DMS 273 (cell line): Measurements from ENCODE around the gene SLC34A3.

ENCODE experiments used
- DNase-seq: peaks from one replicate; lab custom pipeline; 2025; ENCODE audit not compliant: unreplicated experiment; lab: John Stamatoyannopoulos, UW

Gene SLC34A3

DNA sequence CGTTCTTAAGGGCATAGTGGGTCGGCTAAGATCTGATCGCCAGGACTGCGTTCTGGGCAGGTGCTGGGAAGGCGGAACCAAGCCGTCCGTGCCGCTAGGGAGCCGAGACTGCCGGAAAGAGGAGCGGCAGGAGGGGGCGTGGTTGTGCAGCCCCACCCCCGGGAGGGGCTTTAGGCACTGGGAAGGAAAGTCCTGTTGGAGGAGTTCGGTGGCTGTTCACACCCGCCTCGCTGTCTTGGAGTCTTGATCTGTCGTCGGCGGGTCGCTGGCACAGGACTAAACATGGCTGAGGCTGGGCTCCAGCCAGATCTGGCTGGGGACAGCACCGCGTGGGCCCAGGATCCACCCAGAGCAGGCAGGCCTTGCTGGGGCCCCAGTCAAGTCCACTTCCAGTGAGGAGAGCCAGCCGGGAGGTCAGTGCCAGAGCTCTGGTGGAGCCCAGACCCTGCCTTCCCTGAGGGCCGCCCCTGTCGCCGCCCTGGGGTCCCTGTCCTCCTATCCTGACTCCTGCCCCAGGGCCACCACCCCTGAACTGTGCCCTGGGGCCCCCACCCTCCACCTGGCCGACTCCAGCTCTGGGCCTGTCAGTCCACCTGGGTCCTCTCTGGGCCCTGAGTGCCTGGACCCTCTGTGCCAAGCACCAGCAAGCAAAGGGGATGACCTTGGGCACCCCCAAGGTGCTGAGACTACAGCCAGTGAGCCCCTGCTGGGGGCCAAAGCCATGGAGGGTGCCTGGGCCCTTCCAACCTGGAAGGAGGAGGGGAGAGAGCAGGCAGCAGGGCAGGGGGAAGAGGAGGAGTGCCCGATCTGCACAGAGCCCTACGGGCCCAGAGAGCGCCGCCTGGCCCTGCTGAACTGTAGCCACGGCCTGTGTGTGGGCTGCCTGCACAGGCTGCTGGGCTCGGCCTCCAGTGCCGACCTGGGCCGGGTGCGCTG lies 13.2 kb upstream of the SLC34A3 start:
- DNase-seq, result peak; percentile 84

DNA sequence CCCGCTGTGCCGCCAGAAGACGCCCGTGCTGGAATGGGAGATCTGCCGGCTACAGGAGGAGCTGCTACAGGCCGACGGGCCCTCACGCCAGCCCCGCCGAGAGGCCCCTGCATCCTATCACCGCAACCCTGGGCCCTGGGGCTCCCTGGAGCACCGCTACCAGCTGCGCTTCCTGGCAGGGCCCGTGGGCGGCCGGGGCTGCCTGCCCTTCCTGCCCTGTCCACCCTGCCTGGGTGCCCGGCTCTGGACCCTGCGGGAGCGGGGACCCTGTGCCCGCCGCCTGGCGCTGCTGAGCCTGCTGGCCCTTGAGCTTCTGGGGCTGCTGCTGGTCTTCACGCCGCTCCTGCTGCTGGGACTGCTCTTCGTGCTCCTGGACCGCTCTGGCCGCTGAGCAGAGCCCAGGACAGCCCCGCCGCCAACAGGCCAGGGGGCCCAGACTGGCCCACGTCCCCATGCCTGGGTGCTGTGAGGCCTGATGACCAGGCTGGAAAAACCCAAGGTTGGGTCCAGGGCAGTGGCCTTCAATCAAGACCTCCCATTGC lies 12.4 kb upstream of the SLC34A3 start:
- DNase-seq, result no peak

DNA sequence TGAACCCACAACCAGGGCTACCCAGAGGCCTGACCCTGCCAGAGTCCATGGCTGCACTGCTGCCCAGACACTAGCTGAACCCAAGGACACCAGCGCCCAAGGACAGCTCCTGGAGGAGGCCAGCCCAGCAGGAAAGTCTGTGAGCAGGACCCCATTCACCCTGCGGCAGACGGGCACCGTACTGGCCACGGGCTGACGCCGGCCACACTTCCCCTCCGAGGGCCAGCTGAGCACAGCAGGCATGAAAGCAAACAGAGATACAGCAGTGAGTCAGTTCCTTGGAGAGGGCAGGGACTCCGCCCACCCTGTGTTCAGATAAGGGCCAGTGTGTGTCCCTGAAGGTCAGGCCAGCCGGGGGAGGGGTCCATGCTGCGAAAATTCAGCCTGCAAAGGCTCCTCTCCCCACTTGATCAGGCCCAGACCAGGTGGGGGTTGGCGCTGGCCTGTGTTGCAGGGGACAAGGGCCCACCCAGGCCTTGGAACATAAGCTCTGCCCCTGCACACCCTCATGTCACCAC lies 11.9 kb upstream of the SLC34A3 start:
- DNase-seq, result no peak

DNA sequence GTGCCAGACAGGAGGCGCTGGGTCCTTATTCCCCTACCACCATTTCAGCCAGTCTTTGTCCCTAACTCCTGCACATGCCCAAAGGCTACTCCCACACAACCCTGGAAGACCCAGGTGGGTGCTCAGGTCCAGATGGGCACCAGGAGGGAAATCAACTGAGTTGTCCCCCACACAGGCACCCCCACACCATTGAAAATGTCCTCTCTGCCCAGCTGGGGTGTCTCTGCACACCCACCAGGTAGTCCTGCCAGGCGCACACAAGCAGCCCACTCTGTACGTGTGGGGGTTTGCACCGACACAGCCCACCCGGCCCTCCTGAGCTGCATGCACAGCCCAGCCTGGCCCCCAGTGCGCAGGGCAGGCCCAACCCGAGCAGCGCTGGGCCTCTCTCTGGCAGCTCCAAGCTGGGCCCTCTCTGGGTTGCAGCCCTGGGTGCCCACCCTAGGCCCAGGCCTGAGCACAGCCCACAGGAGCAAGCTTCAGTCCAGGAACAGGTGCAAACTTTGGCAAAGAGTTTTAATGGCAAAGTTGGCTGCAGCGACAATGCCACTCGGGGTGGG lies 10.9 kb upstream of the SLC34A3 start:
- no peak for DNase-seq

DNA sequence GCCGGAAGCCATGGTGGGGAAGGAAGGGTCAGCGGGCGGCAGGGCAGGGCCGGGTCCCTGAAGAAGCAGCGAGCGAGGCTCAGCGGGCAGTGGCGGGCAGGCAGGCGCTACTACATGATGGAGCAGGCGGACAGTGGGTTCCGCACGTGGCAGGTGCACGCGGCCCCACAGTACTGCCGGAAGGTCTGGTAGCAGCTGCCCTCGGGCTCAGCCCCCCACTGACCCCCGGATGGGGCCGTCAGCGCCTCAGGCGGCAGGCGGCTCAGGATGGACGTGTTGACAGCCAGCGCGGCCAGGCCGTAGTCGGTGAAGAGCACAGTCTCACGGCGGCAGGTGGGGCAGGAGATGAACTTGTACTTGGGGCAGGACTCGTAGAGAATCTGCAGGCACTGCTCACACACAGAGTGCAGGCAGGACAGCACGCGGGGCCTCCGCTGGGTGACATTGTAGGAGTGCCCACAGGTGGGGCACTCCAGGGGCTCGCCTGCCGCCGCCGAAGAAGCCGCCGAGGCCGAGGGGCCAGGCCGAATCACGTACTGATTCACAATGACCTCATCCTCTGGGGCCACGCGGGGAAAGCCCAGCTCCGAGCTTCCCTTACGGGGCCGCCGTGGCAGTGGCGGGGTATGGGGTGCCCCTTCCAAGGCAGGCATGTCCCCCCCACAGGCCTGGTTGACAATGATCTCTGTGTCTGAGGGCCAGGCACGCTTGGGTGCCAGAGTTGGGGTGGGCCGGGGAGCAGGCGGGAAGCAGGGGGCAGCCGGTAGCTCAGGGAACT lies 10.2 kb upstream of the SLC34A3 start:
- DNase-seq, result no peak

DNA sequence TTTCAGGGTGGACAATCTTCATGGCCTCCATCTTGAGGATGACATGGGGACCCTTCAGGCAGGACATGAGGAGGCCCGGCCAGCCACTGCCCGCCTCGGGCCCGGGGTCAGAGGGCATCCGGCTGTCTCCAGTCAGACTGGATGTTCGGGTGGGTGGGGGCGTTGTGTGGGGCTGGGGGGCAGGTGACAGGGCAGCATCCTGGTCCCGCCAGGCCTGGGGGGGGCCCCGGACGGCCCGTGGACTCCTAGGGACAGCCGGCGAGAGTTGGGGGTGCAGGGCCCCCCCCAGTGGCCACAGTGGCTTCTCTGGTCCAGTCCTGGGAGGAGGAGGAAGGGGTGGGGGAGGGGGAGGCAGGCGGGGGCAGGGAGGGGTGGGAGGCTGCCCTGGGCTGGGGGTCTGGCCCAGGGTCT lies 9.6 kb upstream of the SLC34A3 start:
- DNase-seq, result no peak

DNA sequence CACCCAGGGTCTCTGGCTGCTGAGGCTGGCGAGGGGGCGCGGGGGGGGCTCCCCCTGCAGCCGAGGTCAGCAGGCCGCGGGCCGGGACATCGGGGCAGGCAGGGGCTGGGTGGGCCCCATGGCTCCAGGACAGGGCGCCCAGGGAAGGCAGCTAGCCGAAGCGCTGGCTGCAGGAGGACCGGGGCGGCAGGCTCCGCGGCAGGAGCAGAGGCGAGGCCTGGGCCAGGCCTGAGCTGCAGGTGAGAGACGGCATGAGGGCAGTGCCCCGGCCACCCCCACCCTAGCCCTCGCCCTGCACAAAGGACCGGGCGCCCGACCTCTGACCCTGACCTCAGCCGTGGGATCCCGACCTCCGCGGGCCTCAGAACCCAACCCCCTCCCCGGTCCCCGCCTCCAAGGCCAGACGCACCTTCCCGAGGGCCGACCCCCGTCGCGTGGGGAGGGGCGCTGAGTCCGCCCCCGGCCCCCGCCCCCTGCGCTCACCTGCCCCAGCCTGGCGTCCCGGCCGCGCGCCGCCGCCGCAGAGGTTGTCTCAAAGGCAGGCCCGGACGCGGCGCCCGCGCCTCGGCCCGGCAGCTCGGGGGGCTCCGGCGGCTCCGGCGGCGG lies 9.1 kb upstream of the SLC34A3 start:
- DNase-seq, result no peak

DNA sequence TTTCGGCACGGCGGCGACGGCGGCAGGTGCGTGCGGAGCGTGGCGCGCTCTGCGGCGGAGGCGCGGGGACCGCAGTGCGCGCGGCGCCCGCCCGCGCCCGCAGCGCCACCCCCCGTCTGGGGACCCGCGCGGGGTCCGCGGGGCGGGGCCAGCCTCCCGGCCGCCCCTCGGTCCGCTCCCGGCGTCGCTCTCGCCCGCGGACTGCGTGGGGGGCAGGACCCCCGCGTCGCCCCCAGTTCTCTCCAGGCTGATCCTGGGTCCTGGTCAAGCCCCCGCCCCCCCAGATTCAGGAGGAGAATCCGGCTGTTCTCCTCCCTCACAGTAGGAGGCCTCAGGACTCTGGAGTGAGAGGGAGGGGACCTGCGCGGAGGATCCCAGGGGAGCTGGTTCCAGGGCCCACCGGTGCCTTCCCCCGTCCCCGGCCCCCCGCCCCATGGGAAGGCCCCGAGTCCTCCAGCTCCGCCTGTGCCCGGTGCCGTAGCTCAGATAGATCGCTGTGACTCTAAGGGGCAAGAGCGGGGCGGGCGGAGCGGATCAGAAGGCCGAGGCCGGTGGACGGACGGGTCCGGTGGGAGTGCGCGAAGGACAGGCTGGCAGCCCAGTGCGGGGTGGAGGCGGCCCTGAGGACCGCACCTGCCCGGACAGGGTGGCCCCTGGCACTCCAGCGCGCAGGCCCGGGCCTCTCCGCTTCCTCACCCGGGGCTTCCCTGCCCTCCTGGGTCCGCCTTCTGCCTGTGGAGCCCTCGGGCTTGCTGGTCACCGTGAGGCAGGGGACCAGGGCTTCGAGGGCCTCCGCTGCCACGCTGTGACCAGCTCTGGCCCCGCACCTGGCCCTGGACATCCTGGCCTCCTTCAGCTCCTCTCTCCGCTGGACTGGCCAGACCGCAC lies 8.3 kb upstream of the SLC34A3 start, which contains the start of gene RNF208:
TSS of gene RNF208 (minus strand) at position 51 of the 888 bp plus-strand sequence. CDS start 1,028 bp downstream, outside the sequence.
- no peak for DNase-seq

DNA sequence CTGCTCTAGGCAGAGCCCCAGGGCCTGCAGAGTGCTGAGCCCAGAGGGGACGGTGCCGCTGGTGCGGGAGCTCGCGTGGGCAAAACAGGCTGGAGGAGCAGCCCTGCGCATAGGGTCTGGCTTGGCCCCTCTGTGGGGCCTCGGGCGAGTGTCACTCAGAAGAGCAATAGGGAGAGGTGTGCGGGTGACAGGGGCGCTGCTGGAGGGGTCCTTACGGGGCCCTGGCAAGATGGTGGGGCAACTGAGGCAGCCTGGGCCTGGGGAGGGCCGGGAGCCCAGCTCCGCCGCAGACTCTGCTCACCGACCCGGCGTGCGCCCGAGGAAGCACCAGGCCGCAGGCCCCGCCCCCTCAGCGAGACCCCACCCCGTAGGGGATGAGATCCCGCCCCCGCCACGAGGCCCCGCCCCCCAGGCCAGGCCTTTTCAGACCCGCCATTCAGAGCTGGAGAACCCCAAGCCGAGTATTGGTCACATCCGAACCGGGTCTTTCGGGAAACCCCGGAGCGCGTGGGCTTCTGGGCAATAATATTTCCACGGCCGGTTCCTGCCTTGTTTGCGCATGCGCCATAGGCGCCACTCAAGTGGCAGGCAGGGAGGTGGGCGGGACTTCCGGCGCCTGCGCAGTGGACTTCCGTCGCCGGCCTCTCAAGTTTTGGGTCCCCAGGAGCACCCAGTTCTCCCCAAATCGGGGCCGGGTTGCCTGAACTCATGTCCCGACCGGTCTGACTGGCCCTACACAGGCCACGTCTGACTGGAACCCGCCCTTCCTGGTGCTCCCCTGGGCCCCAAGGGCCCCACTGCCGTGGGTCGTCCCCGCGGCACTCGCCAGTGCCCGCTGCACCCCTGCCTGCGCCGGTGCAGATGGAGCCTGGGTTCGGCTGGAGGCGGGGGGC lies 7.4 kb upstream of the SLC34A3 start:
- peak; percentile 98 for DNase-seq

DNA sequence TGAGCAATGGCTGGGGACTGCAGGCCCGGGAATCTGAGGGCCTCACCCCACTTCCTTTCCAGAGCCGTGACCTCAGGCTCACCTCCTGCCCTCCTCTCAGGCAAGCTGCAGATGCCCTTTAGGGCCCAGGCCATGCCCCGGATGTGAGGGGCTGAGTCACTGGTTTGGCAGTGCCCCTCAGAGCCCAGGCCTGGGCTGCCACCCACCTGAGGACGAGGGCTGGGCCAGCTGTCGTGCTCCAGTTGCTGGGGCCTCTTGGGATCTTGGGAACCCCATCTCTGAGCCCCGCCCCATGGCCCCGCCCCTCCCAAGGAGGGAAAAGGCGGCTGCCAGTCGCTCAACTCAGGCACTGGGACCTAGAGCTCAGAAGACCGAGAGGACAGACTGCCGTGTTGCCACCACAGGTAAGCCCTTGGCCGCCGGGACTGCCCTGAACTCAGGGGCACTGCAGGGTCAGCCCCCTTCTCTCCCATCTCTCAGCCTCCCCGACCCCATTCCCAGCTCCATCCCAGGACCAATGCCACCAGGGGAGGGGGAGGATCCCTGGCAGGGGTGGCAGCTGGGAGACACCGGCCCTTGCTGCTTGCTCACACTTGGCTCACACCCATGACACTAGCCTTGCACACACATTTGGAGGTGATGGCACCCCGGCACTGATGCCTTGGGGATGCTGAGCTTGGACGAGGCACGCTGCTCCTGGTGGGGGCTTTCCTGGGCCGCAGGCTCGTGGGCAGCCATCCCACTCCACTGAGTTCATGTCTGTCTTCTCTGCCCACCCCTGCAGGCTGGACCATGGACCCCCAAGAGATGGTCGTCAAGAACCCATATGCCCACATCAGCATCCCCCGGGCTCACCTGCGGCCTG lies 5.6 kb upstream of the SLC34A3 start, which contains the start of gene CYSRT1:
TSS of gene CYSRT1 (plus strand) at position 345 of the 865 bp plus-strand sequence. CDS start at position 793, 448 bp downstream.
- no peak for DNase-seq

DNA sequence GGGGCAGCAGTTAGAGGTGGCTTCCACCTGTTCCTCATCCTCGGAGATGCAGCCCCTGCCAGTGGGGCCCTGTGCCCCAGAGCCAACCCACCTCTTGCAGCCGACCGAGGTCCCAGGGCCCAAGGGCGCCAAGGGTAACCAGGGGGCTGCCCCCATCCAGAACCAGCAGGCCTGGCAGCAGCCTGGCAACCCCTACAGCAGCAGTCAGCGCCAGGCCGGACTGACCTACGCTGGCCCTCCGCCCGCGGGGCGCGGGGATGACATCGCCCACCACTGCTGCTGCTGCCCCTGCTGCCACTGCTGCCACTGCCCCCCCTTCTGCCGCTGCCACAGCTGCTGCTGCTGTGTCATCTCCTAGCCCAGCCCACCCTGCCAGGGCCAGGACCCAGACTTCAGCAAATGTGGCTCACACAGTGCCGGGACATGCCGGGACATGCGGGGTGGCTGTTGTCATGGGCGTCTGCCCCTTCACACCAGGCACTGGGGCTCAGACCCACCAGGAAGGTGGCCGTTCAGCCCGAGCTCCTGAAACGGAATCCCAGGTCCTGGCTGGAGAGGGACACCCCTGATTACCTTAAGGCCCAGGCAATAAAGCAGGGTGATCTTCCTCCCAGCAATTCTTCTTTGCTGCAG lies 4.9 kb upstream of the SLC34A3 start:
- no peak for DNase-seq

DNA sequence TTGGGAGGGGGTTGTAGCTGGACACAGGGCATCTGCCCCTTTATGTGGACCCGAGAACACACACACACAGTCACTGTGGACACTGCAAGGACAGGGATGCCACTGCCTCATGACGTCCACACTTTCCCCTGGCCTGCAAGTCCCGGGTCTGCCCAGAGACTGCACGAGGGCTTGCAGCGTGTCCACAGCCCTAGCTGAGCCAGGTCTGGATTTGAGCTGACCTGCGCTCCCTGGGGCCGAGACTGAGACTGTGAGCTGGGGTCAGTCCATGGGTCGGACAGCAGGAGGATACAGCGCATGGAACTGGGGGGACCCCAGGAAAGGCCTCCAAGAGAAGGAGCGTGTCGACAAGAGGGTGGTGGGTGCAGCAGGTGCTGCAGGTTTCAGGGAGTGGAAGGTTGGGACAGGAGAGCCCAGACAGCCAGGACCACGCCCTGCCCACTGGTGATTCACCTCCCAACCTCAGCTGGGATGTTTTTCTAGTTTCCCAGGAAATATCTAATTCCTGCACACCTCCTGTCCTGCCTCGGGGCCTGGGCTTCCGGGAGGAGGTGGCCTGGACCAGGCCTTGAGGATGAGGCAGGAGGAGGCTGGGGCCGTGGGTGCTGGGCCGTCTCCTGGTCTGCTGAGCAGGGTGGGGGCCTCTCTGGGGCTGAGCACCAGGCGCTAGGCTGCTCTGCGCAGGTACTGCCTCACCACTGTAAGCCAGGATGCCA lies 4.2 kb upstream of the SLC34A3 start:
- no peak for DNase-seq

DNA sequence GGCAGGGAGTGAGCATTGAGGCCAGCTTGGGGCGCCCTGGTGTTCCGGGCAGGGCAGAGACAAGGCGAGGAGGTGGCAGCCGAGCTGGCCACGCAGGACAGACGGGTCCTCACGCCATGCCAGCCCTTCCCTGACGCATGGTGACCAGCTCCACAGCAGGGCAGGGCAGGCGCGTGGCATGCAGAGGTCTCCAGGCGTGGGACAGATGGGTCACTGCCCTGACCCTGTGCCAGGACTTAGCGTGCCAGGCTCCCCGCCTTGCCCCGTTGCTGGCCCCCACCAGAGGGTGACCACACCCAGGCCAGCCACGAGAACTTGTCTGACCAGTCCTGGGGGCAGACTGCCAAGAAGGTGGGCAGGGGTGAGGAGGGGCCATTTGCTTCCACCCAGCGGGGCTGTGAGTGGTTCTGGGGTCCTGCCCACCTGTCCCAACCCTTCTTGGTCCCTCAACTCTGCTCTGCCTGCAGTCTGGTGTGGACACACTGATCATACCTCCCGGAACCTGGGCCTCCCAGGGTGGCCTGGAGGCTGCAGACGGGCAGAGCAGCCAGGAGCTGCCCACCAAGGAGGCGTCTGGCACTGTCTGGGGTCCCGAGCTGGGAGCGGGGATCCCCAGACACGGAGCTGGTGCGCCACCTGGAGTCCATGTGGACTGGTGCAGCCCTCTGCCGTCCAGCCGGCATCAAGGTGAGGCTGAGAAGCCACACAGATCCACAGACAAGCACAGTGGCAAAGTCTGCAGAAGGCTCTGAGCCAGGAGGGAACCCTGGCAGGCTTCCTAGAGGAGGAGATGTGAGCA lies 3.4 kb upstream of the SLC34A3 start, which contains the start of gene RNF224:
TSS of gene RNF224 (plus strand) at position 449 of the 799 bp plus-strand sequence. CDS start 834 bp downstream, outside the sequence.
- peak; percentile 89 for DNase-seq

DNA sequence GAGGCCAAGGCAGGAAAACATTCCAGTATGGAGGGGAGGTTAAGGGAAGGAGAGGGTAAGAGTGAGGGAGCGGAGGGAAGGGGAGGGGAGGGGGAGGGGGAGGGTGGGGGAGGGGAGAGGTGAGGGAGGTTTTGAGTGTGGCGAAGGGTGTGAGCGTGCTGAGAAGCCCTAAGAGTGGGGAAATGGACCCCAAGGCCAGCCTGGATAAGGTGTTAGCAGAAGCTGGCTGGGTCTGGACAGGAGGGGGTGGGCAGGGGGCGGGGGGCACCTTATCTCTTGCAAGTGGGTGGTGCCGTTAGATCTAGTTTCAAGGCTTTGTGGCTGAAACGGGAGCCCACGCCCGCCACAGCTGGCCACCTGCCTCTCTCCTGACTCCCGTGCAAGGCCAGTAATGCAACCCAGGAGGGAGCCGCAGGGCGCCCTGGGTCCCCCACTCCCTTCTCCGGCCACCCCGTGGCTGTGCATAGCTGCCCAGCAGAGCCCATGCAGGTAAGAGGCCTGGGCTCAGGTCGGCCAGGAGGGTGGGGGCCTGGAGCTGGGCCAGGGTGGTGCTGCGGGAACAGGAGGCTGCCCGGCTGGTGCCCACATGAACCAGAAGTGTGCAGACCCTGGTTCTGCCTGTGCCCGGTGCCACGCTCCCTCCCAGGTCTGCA lies 2.7 kb upstream of the SLC34A3 start:
- no peak for DNase-seq

DNA sequence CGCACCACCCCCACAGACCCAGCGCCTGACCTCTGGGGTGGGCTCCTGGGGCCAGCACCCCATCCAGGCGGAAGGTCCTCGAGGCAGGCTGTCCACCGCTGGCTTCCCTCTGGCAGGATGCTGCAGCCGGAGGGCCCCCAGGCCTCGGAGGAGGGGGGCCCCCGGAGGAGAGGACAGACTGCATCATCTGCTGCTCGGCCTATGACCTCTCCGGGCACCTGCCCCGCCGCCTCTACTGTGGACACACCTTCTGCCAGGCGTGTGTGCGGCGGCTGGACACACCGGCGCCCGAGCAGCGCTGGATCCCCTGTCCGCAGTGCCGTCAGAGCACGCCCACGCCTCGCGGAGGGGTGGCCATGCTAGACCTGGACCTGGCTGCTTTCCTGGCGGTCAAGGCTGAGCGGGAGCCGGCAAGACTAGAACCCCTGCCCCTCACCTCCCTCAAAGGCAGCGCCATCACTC lies 2.2 kb upstream of the SLC34A3 start:
- DNase-seq, result no peak
